DMS 273 (cell line): ENCODE measurements around the gene WFDC10B.
"Not testable (repeated sequence)": the region's sequence is repeated elsewhere in the genome, so short reads cannot be mapped to it uniquely, and the experiment has no call there.

Source experiments
- DNase-seq: peaks from one replicate; lab custom pipeline; 2025; ENCODE audit not compliant: unreplicated experiment; lab: John Stamatoyannopoulos, UW

WFDC10B gene

GRCh38 chr20:45649312-45649863 lies 55.4 kb downstream of the WFDC10B start:
- no peak for DNase-seq

GRCh38 chr20:45647441-45648050 lies 57.3 kb downstream of the WFDC10B start:
- no peak for DNase-seq

DNA sequence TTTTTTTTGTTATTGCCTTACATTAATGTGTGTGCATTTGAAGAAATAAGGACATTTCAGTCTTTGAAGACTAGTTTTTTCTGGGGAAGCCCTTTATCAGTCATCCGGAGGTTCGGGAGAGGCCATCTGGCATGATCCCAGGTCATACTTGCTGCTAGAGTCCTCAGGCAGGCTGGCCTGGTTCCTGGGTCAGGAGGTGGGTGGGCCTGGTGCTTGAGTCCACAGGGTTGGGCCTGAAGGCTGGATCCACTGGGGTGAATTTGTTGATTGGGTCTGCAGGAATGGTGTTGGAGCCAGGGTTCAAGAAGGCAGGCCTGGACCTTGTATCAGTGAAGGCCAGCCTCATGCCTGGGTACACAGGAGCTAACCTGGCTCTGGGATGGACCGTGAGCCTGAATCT lies 57.9 kb downstream of the WFDC10B start:
- DNase-seq = no peak

DNA sequence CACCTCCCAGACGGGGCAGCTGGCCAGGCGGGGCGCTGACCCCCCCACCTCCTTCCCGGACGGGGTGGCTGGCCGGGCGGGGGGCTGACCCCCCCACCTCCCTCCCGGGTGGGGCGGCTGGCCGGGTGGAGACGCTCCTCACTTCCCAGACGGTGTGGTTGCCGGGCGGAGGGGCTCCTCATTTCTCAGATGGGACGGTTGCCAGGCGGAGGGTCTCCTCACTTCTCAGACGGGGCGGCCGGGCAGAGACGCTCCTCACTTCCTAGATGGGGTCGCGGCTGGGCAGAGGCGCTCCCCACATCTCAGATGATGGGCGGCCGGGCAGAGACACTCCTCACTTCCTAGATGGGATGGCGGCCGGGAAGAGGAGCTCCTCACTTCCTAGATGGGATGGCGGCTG lies 59.0 kb downstream of the WFDC10B start:
- DNase-seq = not testable (repeated sequence)

DNA sequence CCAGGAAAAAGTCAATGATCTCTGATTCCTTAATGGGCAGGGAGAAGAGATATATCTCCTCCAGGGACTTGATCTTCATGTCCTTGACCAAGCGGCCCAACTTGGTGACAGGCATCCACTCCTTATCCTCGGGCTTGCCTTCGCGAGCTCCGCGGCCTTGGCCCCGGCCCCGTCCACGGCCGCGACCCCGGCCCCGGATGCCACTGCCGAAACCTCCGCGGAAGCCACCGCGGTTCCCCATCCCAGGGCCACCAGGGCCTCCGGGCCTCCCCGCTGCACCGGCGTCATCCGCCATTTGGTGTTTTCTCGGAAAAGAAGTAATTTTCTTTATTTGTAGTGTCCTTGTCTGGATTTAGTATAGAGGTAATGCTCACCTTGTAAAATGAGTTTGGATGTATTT lies 63.7 kb downstream of the WFDC10B start:
- DNase-seq = not testable (repeated sequence)

- DNase-seq = no peak
Measured at GRCh38 chr20:45639687-45640086, 65.1 kb downstream of the WFDC10B start.

GRCh38 chr20:45636513-45636912 lies 68.3 kb downstream of the WFDC10B start:
- DNase-seq = no peak
